HepG2 (cell line): ENCODE results near the gene MRPL39. TPM values are rescaled to one million over a fixed set of nuclear protein-coding genes. Genes with fewer than 3 reads are reported as not detected.

Source experiments
- ATAC-seq: fragments of 200-7000 bp; cut with Tn5 transposase; 3 replicates; pipeline ENCODE4 v1.9.1; 2020; ENCODE audit warnings: mild to moderate bottlenecking, moderate library complexity
- BruUV-seq: library from RNA; stranded (reverse); fragments of 400-500 nt; replicated peaks from 2 replicates; lab custom pipeline; 2021; lab: Mats Ljungman, UMichigan
- CTCF ChIA-PET: fragments of 300-600 bp; formaldehyde crosslinking; extraction: SDS; loops from one replicate; lab custom pipeline; 2021; ENCODE audit warnings: low total read pairs, inconsistent platforms, low intra/inter-chr PET ratio; lab: Yijun Ruan, JAX
- POLR2A ChIA-PET: fragments of 350-600 bp; sonication (Branson Sonifier 250); formaldehyde crosslinking; loops from one replicate; lab custom pipeline; 2020; ENCODE audit warnings: antibody characterized with exemption, inconsistent platforms; lab: Yijun Ruan, JAX
- DNase-seq: peaks from one replicate; pipeline ENCODE4 v3.0.0-alpha.2; 2015; ENCODE audit warnings: low spot score
- FAIRE-seq: peaks from 3 replicates; lab custom pipeline; 2011; peaks lifted over from hg19 to GRCh38; lab: Jason Lieb, UNC
- H2AFZ ChIP-seq: one replicate; pipeline ENCODE4 v1.6.1; 2011; ENCODE audit warnings: low read length, inconsistent platforms
- H3K27ac ChIP-seq: fragments of 300-600 bp; 3 replicates; pipeline ENCODE4 v1.8.0; 2011; ENCODE audit warnings: mixed run types, mild to moderate bottlenecking, mixed read lengths, low read length, inconsistent platforms; ENCODE audit not compliant: insufficient read depth; ENCODE audit errors: extremely low read length
- H3K27me3 ChIP-seq, 2 experiments: fragments of 200-600 bp in 1 of 2; 2 replicates in 1 of 2; 3 replicates in 1 of 2; pipeline versions ENCODE4 v1.6.0 to v1.8.0; 2011; ENCODE audit warnings: low read length in 2 of 2, mild to moderate bottlenecking in 2 of 2, moderate library complexity in 2 of 2, inconsistent platforms in 1 of 2; ENCODE audit not compliant: insufficient read depth in 2 of 2, control insufficient read depth in 1 of 2
- H3K36me3 ChIP-seq, 2 experiments: fragments of 200-600 bp in 1 of 2; replicated peaks in 1 of 2; 2 replicates in 1 of 2; 3 replicates in 1 of 2; pipeline versions ENCODE4 v1.5.1 to v1.8.0; 2011; ENCODE audit warnings: low read length in 2 of 2, inconsistent platforms in 1 of 2; ENCODE audit not compliant: insufficient read depth in 2 of 2, control insufficient read depth in 1 of 2
- H3K4me1 ChIP-seq: 2 replicates; pipeline ENCODE4 v1.5.1; 2012; ENCODE audit warnings: low read length, inconsistent platforms; ENCODE audit not compliant: insufficient read depth
- H3K4me2 ChIP-seq: 2 replicates; pipeline ENCODE4 v1.6.0; 2011; ENCODE audit warnings: low read depth, low read length, inconsistent platforms
- H3K4me3 ChIP-seq, 3 experiments: fragments of 200-600 bp in 1 of 3; sonication (generic), shearing (Covaris generic) in 1 of 3; replicated peaks in 1 of 3; 2 replicates each; pipeline ENCODE4 v1.5.1; 2011 to 2016; ENCODE audit warnings: low read length in 3 of 3, inconsistent platforms in 2 of 3, low read depth in 2 of 3, mild to moderate bottlenecking in 2 of 3, control low read depth in 1 of 3, mixed read lengths in 1 of 3; ENCODE audit not compliant: insufficient read depth in 1 of 3
- H3K79me2 ChIP-seq: one replicate; pipeline ENCODE4 v1.6.1; 2011; ENCODE audit warnings: low read length, inconsistent platforms; ENCODE audit not compliant: insufficient read depth
- H3K9ac ChIP-seq: 2 replicates; pipeline ENCODE4 v1.6.0; 2011; ENCODE audit warnings: mild to moderate bottlenecking, low read depth, low read length, inconsistent platforms; ENCODE audit not compliant: insufficient read depth
- H3K9me3 ChIP-seq: 2 replicates; pipeline ENCODE4 v1.5.1; 2012; ENCODE audit warnings: mild to moderate bottlenecking, low read length
- H4K20me1 ChIP-seq: 2 replicates; pipeline ENCODE4 v1.6.0; 2011; ENCODE audit warnings: inconsistent platforms, mild to moderate bottlenecking, low read length, moderate library complexity; ENCODE audit not compliant: insufficient read depth
- CBX5 ChIP-seq: sonication (generic); formaldehyde crosslinking; IDR thresholded peaks from 2 replicates; pipeline ENCODE4 v1.4.0; 2020; ENCODE audit warnings: missing genetic modification reagents, borderline replicate concordance
- CREB3 ChIP-seq: sonication (generic); formaldehyde crosslinking; IDR thresholded peaks from 2 replicates; pipeline ENCODE4 v1.5.0; 2020; ENCODE audit warnings: missing genetic modification reagents
- CREBL2 ChIP-seq: sonication (generic); formaldehyde crosslinking; IDR thresholded peaks from 2 replicates; pipeline ENCODE4 v1.8.1; 2023; ENCODE audit warnings: missing genetic modification reagents, mild to moderate bottlenecking, borderline replicate concordance
- HNRNPL ChIP-seq: fragments of 200-400 bp; formaldehyde crosslinking; IDR thresholded peaks from 2 replicates; pipeline ENCODE4 v1.6.1; 2017; ENCODE audit warnings: mild to moderate bottlenecking, low read depth, low read length
- IRX3 ChIP-seq: sonication (generic); formaldehyde crosslinking; IDR thresholded peaks from 2 replicates; pipeline ENCODE4 v1.8.1; 2023; ENCODE audit warnings: mild to moderate bottlenecking, low read depth, missing genetic modification reagents, borderline replicate concordance
- NAIF1 ChIP-seq: sonication (generic); formaldehyde crosslinking; IDR thresholded peaks from 2 replicates; pipeline ENCODE4 v1.5.0; 2020; ENCODE audit warnings: mild to moderate bottlenecking, missing genetic modification reagents, borderline replicate concordance
- RFXAP ChIP-seq: sonication (generic); formaldehyde crosslinking; IDR thresholded peaks from 2 replicates; pipeline ENCODE4 v1.4.0; 2020; ENCODE audit warnings: missing genetic modification reagents, borderline replicate concordance
- RNF2 ChIP-seq: fragments of 450-650 bp; conservative IDR thresholded peaks from 2 replicates; pipeline ENCODE4 v1.6.1; 2016; ENCODE audit warnings: low read depth
- SOX13 ChIP-seq, 3 experiments: fragments of 450-650 bp in 1 of 3; sonication (generic) in 1 of 3; formaldehyde crosslinking in 1 of 3; IDR thresholded peaks in 2 of 3; conservative IDR thresholded peaks in 1 of 3; 2 replicates each; pipeline versions ENCODE4 v1.5.0 to v1.6.1; 2016 to 2020; ENCODE audit warnings: antibody characterized with exemption in 1 of 3, mild to moderate bottlenecking in 1 of 3, missing compliant biosample characterization in 1 of 3, missing genetic modification reagents in 1 of 3, moderate library complexity in 1 of 3
- THAP8 ChIP-seq: sonication (generic); formaldehyde crosslinking; IDR thresholded peaks from 2 replicates; pipeline ENCODE4 v1.5.1; 2020; ENCODE audit warnings: missing genetic modification reagents, mild to moderate bottlenecking, borderline replicate concordance
- ZKSCAN5 ChIP-seq: sonication (generic); formaldehyde crosslinking; IDR thresholded peaks from 2 replicates; pipeline ENCODE4 v1.5.1; 2020; ENCODE audit warnings: mild to moderate bottlenecking, missing genetic modification reagents
- ZNF276 ChIP-seq: sonication (generic); formaldehyde crosslinking; IDR thresholded peaks from 2 replicates; pipeline ENCODE4 v1.4.0; 2020; ENCODE audit warnings: mild to moderate bottlenecking, low read depth, missing genetic modification reagents
- ZNF317 ChIP-seq: sonication (generic); formaldehyde crosslinking; IDR thresholded peaks from 2 replicates; pipeline ENCODE4 v1.5.0; 2020; ENCODE audit warnings: mild to moderate bottlenecking, missing genetic modification reagents
- ZNF550 ChIP-seq: sonication (generic); formaldehyde crosslinking; IDR thresholded peaks from 2 replicates; pipeline ENCODE4 v1.4.0; 2020; ENCODE audit warnings: mild to moderate bottlenecking, missing genetic modification reagents, borderline replicate concordance
- ZNF639 ChIP-seq: conservative IDR thresholded peaks from 2 replicates; pipeline ENCODE4 v1.6.1; 2018; ENCODE audit warnings: missing genetic modification reagents
- ZNF775 ChIP-seq: sonication (generic); formaldehyde crosslinking; IDR thresholded peaks from 2 replicates; pipeline ENCODE4 v1.4.0; 2020; ENCODE audit warnings: missing genetic modification reagents, mild to moderate bottlenecking, moderate library complexity, borderline replicate concordance
- WGBS: methylation state at CpG from one replicate; pipeline ENCODE4 v1.1.6; 2017; ENCODE audit warnings: low lambda C conversion rate; 5-methylcytosine and 5-hydroxymethylcytosine counted together
- in situ Hi-C: cut with HindIII; loops from 2 replicates; pipeline ENCODE4 v1.10.0; 2017; ENCODE audit warnings: low pct_unique_long_range_greater_than_20kb; ENCODE audit not compliant: extremely low pct_ligation_motif_present
- intact Hi-C: fragments of 100-400 bp; cut with micrococcal nuclease; formaldehyde crosslinking; loops from one replicate; pipeline ENCODE4 v1.10.0; 2022; ENCODE audit not compliant: unreplicated experiment
- polyA plus RNA-seq, 8 experiments: library from polyadenylated mRNA; depleted of rRNA in 3 of 8; stranded (reverse) in 7 of 8; unstranded in 1 of 8; fragments of >200 nt; fragmentation: Illumina TruSeq in 4 of 8; extraction: Trizol in 4 of 8; gene quantifications; 2 replicates each; pipeline versions ENCODE4 v1.2.1 to v1.2.3, GENCODE V29; 2011 to 2016; ENCODE audit warnings: low read depth in 4 of 8, missing spikeins in 1 of 8, mixed read lengths in 1 of 8; ENCODE audit not compliant: insufficient read depth in 1 of 8
- total RNA-seq, 5 experiments: library from RNA; depleted of rRNA; stranded (reverse); fragments of >200 nt; fragmentation: Illumina TruSeq; extraction: Trizol; gene quantifications; 2 replicates each; pipeline ENCODE4 v1.2.3, GENCODE V29; 2016; ENCODE audit warnings: low read depth in 1 of 5

Gene MRPL39
- total and polyA plus RNA-seq, 2 of the 13 experiments (the other 11 are each of a cell fraction or from before 2014, with no cell fraction given): 29.1 to 91.2 TPM

- WGBS: 97% methylated on average over 2 of the region's 2 CpGs
- 0 out of 5 replicates have a peak, but pooled peaks cover 0 to 4% of the 10 kb centered on the region in 2 experiments for H3K27me3 ChIP-seq
- H3K4me3 ChIP-seq: no peak overlapping the region
- DNase-seq (no peak), ATAC-seq (no peak), FAIRE-seq (no peak)
- H2AFZ ChIP-seq: no peak overlapping the region
- BruUV-seq: no TSS peak
- H3K4me1 ChIP-seq: no peaks in the 10 kb centered on the region
- in situ Hi-C loops: no loop called here
- no peaks in the 10 kb centered on the region for H3K36me3 ChIP-seq
- H3K79me2 ChIP-seq: no peaks in the 10 kb centered on the region
- no peaks in the 10 kb centered on the region for H3K9me3 ChIP-seq
- no peak overlapping the region for H3K9ac ChIP-seq
- H3K4me2 ChIP-seq: no peak overlapping the region
- H3K27ac ChIP-seq: no peak overlapping the region
- POLR2A ChIA-PET: no interaction called here
- H4K20me1 ChIP-seq: no peaks in the 10 kb centered on the region
- no peak for TF ChIP-seq ZNF317 (CRISPR knock-in tag)
- TF ChIP-seq RNF2: no peak
- no peak for TF ChIP-seq ZNF639 (CRISPR knock-in tag)
- no peak for TF ChIP-seq CBX5 (CRISPR knock-in tag)
- TF ChIP-seq ZNF276 (CRISPR knock-in tag): no peak
- TF ChIP-seq THAP8 (CRISPR knock-in tag): no peak
- no peak for TF ChIP-seq ZNF550 (CRISPR knock-in tag)
- no peak for TF ChIP-seq ZNF775 (CRISPR knock-in tag)
- TF ChIP-seq CREB3 (CRISPR knock-in tag): no peak
- TF ChIP-seq ZKSCAN5 (CRISPR knock-in tag): no peak
- no peak for TF ChIP-seq RFXAP (CRISPR knock-in tag)
- no peak for TF ChIP-seq SOX13 (IDR thresholded peaks at IDR 0.05)
- TF ChIP-seq SOX13 (CRISPR knock-in tag; conservative IDR thresholded peaks at IDR 0.05 in 1 of 2, IDR thresholded peaks at IDR 0.05 in 1 of 2): no peak
- no peak for TF ChIP-seq HNRNPL
- TF ChIP-seq CREBL2 (CRISPR knock-in tag): no peak
- no peak for TF ChIP-seq NAIF1
- TF ChIP-seq IRX3 (CRISPR knock-in tag): no peak
- CTCF ChIA-PET: no interaction called here
- intact Hi-C loops: no loop called here
Observed at GRCh38 chr21:25632296-25632695, 25.0 kb upstream of the MRPL39 start.
